Myocyte (in vitro differentiated cells): ENCODE results near the gene DCST1. TPM values are rescaled to one million over a fixed set of nuclear protein-coding genes. Genes with fewer than 3 reads are reported as not detected.
A peak's percentile ranks its signal among the peaks of the same experiment; 100 is the strongest.
"Not testable (repeated sequence)": the region's sequence is repeated elsewhere in the genome, so short reads cannot be mapped to it uniquely, and the experiment has no call there.

Experiments
- DNase-seq: peaks from one replicate; pipeline ENCODE4 v3.0.0-alpha.2; 2012; ENCODE audit warnings: low read depth
- polyA plus RNA-seq: library from polyadenylated mRNA; unstranded; fragments of >200 nt; gene quantifications from one replicate; pipeline ENCODE4 v1.2.1, GENCODE V29; 2012; ENCODE audit warnings: missing spikeins
- total RNA-seq: library from RNA; depleted of rRNA; stranded (reverse); fragments of >200 nt; gene quantifications from 2 replicates; pipeline ENCODE4 v1.2.3, GENCODE V29; 2014

Gene DCST1, protein sequence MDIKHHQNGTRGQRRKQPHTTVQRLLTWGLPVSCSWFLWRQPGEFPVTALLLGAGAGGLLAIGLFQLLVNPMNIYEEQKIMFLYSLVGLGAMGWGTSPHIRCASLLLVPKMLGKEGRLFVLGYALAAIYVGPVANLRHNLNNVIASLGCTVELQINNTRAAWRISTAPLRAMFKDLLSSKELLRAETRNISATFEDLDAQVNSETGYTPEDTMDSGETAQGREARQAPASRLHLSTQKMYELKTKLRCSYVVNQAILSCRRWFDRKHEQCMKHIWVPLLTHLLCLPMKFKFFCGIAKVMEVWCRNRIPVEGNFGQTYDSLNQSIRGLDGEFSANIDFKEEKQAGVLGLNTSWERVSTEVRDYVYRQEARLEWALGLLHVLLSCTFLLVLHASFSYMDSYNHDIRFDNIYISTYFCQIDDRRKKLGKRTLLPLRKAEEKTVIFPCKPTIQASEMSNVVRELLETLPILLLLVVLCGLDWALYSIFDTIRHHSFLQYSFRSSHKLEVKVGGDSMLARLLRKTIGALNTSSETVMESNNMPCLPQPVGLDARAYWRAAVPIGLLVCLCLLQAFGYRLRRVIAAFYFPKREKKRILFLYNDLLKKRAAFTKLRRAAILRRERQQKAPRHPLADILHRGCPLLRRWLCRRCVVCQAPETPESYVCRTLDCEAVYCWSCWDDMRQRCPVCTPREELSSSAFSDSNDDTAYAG
- total RNA-seq, result not detected in 2 replicates
- 0.03 TPM for polyA plus RNA-seq

DNA sequence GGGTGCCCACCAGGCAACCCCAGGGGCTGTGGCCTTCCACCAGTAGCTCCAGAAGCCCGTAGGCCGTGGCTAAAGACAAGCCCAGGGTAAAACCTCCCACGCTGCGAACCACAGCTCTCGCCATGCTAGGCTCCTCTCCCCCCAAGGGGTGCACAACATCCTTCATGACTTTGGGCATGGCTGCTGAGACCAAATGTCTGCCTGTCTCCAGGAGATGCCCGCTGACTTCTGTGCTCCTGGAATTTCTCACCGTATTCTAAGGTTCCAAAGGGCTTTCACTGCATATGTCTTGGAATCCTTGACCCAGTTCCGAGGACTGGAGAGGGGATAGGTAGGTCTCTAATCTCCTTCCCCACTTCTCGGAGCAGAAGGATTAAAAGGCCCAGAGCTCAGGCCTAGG is at the start of gene DCST1, which contains the start of gene DCST2:
Gene DCST1 (plus strand): TSS at position 301 of the 400 bp plus-strand sequence. CDS start 213 bp downstream, outside the sequence.
Gene DCST2 (minus strand): TSS at position 258 of the 400 bp plus-strand sequence. CDS start 80 bp downstream, at position 178.
- DNase-seq, result no peak

DNA sequence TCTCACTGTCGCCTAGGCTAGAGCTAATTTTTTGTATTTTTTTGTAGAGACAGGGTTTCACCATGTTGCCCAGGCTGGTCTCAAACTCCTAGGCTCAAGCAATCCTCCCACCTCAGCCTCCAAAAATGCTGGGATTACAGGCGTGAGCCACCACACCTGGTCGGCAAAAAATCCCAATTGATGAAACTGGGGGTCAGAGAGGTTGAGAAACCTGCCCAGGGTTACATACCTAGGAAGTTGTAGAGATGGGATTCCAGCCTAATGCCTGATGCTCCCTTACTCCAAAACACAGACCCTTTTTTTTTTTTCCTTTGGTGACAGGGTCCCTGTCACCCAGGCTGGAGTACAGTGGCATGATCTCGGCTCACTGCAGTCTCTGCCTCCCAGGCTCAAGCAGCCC is 46.9 kb upstream of the DCST1 start:
- not testable (repeated sequence) for DNase-seq

DNA sequence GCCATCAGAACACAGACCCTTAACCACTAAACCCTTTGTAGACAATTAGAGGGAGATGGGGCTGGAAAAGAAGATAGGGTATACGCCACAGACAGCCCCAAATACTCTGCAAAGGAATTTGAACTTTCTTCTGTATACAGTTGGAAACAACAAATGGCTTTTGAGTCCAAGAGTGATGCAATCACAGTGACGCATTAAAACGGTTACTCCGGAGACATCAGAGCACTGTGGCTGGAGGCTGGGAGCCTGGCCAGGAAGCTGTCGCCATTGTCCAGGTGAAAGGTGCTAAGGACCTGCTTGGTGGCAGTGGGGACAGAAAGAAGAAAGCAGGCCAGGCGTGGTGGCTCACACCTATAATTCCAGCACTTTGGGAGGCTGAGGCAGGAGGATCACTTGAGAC is 46.3 kb upstream of the DCST1 start:
- no peak for DNase-seq

DNA sequence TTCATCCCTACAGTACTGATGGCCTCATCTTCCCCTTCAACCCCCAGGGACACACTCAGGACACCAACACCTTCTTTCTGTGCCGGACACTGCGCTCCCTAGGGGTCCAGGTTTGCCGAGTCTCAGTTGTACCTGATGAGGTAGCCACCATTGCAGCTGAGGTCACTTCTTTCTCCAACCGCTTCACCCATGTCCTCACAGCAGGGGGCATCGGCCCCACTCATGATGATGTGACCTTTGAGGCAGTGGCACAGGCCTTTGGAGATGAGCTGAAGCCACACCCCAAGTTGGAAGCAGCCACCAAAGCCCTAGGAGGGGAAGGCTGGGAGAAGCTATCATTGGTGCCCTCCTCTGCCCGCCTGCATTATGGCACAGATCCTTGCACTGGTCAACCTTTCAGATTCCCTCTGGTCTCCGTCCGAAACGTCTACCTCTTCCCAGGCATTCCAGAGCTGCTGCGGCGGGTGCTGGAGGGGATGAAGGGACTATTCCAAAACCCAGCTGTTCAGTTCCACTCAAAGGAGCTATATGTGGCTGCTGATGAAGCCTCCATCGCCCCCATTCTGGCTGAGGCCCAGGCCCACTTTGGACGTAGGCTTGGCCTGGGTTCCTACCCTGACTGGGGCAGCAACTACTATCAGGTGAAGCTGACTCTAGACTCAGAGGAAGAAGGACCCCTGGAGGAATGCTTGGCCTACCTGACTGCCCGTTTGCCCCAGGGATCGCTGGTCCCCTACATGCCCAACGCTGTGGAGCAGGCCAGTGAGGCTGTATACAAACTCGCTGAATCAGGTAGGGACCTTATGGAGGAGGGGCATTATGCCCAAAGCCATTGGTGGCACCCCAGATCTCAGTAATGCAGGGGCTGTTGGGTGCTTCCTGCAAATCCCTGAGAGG is 45.3 kb upstream of the DCST1 start:
- DNase-seq, result no peak

DNA sequence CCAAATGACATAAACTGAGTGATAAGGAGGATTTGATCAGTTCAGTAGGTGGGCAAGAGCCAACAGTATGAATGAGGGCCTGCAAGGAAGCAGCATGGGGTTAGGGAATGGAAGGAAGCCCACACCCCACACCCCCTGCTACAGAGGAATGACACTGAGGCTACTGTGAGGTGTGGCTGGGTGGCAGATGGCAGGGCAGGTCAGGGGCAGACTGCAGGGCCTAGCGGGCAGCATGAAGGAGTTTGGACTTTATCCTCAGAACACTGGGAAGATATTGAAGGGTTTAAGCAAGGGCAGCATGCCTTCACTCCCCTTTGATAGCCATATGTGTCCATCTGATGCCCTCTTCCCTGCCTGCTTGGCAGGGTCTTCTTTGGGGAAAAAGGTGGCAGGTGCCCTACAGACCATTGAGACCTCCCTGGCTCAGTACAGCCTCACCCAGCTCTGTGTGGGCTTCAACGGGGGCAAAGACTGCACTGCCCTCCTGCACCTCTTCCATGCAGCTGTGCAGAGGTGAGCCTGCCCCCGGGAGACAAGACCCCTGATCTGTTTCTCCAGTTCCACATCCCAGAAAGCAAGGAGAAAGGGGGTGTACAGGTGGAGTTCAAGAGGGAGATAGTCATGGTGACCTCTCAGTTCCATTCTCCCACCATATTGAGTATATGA is 44.3 kb upstream of the DCST1 start:
- DNase-seq, result no peak

DNA sequence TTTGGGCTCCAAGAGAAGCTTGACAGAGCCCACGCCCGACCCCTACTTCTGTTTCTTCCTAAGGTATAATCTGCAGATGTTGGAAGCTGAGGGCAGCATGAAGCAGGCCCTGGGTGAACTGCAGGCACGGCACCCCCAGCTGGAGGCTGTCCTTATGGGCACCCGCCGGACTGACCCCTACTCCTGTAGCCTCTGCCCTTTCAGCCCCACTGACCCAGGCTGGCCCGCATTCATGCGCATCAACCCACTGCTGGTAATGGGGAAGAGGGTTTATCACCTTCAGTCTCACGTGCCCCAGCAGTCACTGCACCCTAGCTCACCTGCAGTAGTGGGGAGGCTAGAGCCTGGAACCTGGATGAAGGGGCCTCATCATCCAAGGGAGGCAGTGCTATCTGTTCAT is 43.3 kb upstream of the DCST1 start:
- no peak for DNase-seq

DNA sequence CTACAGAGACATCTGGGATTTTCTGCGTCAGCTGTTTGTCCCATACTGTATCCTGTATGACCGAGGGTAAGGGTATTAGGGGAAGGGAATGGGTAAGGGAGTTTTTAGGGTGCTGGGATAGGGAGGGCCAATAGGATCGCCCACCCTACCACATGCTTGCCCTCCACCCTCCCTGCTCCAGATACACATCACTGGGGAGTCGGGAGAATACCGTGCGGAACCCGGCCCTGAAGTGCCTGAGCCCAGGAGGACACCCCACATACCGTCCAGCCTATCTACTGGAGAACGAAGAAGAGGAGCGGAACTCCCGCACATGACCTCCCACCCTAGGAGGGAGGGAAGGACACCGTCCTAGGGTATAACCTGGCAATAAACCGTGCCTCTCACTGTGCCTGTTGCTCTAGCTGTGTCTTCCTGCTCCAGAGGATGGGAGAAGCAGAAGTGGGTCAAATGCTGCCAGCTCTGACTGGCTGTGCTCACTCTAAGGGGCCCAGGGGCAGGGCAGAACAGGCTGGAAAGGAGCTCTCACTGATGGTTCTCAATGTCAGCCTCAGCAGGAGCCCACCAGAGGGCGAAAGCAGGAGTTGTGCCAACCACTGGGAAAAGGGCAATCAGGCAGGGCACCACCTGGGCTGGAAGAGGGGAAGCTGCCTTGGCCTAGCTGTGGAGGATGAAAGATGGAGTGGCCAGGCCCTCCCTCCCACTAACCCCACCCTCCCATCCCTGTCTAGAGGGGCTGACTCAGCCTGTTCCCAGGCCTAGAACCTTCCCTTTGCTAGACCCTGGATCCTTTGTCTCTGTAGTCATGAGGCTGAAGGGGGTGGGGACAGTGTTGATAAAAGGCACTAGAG is 40.7 kb upstream of the DCST1 start:
- no peak for DNase-seq

DNA sequence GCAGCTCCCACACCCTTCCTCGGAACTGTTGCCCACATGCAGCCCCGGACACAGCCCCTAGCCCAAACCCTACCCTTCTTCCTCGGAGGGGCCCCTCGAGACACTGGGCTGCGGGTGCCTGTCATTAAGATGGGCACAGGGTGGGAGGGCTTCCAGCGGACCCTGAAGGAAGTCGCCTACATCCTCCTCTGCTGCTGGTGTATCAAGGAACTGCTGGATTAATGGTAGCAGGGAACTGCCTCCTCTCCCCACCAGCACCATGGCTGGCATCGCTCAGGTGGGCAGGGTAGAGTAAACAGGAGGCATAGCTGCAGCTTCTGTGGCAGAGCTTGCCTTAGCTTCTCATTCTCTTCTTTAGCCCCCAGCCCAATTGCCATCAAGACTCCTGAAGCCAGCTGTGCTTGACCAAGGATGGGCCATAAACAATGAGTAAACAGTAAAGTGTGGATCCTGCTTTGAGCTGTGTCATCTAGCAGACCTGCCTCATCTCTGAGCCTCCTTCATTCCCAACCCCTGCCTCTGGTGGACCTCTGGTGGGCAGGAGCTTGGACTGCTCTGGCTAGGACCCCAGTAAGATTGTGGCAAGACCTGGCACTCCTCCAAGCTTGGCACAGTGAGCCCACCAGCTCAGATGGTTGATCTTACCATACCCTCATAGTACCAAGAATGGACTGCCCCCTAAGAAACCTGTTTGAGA is 39.9 kb upstream of the DCST1 start, which contains the start of gene LENEP:
Gene LENEP (plus strand): TSS at position 15 of the 697 bp plus-strand sequence. CDS start 22 bp downstream, at position 37.
- no peak for DNase-seq

DNA sequence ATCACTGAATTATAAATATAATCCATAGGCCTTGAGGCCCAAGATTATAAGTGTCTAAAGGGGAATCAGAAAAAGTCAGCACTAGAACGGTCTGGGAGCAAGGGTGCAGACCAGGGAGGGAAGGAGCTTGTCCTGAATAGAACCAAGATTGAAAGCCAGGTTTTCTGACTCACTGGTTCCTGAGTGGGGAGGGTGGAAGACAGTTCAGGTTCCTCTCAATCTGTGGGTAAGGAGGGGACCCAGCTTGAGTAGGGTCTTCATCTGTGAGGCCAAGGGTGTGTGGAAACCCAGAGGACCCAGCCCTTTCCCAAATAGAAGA is 39.4 kb upstream of the DCST1 start:
- no peak for DNase-seq

DNA sequence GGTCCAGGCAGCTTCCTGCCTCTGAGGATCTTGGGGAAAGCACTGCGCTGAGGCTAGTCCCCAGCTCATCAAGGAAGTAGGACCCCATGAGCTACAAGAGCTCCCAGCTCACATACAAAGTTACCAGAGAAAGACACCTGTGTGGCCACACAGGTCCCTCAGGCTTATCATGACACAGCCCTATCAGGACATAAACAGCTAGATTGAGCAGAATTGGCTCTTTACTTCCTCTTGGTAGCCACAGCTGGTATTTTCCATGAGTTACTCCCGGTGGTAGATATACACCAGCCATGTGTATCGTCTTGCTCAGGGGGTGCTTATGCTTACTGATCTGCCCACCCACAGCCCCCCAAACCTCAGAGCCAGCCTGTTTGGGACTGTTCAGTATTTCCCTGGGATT is 39.0 kb upstream of the DCST1 start:
- DNase-seq, result no peak

DNA sequence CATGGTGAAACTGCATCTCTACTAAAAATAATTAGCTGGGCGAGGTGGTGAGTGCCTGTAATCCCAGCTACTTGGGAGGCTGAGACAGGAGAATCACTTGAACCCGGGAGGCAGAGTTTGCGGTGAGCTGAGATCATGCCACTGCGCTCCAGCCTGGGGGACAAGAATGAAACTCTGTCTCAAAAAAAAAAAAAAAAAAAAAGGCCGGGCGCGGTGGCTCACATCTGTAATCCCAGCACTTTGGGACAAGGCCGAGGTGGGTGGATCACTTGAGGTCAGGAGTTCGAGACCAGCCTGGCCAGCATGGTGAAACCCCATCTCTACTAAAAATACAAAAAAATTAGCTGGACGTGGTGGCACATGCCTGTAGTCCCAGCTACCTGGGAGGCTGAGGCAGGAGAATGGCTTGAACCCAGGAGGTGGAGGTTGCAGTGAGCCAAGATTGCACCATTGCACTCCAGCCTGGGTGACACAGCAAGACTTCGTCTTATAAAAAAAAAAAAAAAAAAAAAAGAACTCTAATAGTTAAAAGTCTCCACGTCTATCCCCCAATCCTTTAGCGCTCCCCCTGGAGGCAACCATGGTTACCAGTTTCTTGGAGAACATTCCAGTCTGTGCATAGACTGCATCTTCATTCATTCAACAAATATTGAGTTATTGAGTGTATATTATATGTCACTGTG is 38.2 kb upstream of the DCST1 start:
- peak; percentile 74 for DNase-seq

DNA sequence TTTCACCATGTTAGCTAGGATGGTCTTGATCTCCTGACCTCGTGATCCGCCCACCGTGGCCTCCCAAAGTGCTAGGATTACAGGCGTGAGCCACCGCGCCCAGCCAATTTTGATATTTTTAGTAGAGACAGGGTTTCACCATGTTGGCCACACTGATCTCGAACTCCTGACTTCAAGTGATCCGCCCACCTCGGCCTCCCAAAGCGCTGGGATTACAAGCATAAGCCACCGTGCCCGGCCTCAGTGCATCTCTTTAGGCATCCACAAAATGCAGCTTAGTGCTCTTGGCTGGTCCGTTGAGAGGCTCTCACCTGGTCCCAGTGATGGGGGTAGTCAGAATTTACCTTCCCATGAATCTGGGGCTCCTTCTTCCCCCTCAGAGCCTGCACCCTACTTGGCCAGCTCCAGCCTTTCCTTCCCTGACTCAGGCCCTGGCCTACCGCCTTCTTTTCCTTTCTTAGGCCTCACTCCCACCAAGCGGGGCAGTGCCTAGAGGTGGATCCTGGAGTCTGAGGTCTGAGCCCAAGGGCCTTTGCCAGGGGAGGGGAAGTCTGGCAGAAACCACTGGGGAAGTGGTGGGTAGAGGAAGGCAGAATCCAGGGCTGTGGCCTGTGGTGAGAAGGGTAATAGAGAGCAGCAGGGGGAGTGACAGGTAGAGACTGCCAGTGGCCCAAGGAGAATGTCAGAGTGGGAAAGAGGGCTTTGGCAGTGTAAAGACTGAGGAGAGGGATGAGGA is 36.5 kb upstream of the DCST1 start:
- no peak for DNase-seq

DNA sequence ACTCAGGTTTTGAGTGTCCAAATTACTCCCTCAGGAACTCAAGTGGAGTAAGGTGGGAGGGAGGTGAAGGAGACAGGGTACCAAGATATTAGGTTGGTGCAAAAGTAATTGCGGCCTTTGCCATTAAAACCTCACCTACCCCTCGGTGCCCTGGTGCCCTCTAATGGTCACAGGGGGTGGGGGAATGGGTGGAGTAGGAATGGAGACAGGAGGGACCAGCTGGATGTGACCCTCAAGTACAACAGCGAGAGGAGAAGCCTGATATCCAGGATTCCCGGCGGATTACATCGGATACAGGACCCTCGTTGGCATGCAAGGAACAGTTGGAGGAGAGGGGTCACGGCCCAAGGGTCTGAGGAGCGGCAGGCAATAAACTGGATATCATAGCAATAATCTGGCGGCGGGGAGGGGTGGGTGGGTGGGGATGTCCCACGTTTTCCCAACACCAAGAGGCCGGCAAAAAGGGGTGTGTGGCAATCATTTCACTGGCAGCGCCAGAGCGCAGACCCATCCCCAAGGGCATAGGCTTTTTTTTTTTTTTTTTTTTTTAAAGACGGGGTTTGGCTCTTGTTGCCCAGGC is 35.3 kb upstream of the DCST1 start:
- DNase-seq, result no peak

DNA sequence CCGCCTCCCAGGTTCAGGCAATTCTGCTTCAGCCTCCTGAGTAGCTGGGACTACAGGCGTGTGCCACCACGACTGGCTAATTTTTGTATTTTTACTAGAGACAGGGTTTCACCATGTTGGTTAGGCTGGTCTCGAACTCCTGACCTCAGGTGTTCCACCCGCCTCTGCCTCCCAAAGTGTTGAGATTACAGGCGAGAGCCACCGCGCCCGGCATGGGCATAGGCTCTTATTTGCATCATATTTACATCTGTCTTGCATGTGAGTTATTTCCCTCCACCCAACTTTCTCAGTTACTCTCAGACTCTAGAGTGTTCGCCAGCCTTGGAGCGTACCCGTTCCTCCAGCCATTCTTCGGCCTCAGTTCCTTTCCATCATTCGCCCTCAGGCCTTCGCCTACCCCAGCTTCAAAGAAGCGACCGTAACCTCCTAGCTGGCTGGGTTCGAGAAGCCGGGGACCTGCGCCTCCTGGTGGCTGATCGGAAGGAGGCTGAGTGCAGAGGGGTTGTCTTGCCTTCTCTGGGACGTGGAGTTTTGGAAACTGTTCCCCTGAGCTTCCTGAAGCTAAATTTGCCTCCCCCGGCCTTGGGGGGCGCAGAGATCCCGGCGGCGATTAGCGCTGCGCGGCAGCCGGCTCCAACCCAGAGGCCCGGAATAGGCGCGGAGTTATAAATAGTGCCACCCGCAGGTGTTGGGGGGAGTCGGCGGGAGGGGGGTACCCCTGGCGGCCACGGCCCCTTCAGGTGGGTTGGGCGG is 34.6 kb upstream of the DCST1 start:
- peak; percentile 71 for DNase-seq

DNA sequence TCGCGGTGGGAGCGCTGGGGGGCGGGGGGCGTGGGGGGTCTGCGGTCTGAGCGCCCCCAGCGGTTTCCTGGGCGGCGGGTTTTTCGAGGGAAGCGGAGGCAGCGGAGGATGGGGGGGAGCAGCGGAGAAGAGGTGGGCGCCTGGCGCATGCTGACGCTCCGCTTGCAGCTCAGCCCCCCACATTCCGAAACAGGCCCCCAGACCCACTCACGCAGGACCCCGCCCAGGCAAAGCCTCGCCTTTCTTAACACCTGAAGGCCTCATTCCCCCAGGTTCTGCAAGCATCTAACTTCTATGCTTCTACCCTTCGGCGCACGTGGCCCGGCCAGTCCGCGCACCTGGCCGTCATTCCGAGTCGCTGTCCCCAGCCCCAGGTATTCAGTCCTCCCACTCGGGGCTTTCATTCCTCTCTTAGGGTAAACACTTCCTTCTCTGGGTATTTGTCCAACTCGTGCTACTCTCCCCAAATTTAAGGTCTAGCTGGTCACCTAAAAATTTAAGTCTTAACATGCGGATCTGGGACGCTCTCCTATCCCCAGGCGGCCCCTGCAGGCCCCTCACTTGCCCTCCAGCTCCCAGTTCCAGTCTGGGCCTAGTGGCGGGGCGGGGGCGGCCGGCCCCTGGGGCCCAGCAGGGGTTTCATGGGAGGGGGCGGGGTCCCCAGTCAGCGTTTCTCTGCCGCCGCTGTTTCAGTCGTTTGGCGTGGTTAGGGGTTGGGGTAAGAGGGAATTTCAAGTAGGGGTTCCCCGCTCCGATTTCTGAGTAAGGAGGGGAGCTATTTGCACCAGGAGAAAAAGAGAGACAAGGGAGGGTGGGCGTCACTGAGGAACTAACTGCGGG is 33.8 kb upstream of the DCST1 start:
- DNase-seq, result no peak

DNA sequence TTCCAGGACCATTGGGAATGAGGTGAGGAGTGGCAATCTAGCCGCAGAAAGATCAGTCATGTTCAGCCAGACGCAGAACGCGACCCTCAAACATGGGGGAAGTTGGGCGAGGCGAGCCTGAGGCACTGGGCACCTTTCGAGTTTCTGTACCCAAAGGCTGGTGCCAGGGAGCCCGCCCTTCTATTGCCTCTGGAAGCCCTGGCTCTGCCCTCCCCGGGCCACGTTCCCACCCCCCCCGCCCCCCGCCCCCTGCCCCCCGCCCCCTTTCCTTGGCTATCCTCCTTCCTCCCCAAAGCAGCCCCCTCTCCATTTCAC is 33.3 kb upstream of the DCST1 start:
- no peak for DNase-seq
